ENCODE data around the gene PPBP.
"Not testable (repeated sequence)": the region's sequence is repeated elsewhere in the genome, so short reads cannot be mapped to it uniquely, and the experiment has no call there.

PPBP gene

DNA sequence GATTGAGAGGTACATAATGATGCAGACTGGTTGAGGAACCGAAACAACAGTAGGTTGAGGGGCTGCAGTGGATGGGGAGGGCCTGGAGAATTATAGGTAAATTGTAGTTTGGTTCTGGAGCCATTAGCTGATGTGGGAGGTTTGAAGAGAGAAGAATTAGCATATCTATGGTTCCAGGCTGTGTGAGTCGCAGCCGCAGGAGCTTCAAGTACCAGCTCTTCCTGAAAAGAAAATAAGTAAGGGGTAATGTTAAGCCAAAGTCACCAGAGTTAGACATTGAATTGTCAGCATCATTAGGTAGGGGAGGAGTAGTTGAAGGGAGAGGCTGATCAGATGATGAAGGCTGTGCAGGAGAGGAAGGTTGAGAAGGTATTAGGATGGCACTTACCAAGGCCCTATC lies 35.6 kb downstream of the PPBP start:
- TF ChIP-seq, protein P1, sequence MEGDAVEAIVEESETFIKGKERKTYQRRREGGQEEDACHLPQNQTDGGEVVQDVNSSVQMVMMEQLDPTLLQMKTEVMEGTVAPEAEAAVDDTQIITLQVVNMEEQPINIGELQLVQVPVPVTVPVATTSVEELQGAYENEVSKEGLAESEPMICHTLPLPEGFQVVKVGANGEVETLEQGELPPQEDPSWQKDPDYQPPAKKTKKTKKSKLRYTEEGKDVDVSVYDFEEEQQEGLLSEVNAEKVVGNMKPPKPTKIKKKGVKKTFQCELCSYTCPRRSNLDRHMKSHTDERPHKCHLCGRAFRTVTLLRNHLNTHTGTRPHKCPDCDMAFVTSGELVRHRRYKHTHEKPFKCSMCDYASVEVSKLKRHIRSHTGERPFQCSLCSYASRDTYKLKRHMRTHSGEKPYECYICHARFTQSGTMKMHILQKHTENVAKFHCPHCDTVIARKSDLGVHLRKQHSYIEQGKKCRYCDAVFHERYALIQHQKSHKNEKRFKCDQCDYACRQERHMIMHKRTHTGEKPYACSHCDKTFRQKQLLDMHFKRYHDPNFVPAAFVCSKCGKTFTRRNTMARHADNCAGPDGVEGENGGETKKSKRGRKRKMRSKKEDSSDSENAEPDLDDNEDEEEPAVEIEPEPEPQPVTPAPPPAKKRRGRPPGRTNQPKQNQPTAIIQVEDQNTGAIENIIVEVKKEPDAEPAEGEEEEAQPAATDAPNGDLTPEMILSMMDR (IDR thresholded peaks at IDR 0.05; ENCODE audit: low read depth, low read length, missing control alignments) = no peak
- no peak overlapping the region for H3K4me3 ChIP-seq (ENCODE audit: low read depth, low read length)
- DNase-seq (ENCODE audit: low read depth) = no peak

DNA sequence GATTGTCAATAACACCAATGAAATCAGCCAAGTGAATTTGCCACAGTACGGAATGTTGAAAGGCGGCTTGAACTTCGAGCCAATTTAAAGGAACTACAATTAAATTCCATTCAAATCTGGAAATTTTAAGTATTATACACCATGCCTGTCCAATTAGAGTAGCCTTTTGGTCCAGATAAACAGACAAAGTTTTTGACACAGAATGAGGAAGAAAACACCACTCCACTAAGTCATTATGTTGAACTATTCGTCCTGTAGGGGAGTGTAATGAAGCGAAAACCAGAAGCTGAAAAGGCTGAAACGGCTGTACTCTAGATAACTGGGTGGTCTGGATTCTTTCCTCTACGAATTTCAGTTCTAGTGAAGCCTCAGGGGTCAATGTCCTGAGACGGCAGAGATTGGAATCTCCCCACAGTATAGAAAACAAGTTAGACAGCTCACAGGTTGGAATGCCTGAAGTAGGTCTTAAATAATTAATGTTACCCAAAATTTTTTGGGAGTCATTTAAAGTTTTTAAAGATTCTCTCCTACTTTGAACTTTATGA lies 37.5 kb downstream of the PPBP start:
- not testable (repeated sequence) for DNase-seq (ENCODE audit: low read depth); H3K4me3 ChIP-seq (ENCODE audit: low read depth, low read length)

DNA sequence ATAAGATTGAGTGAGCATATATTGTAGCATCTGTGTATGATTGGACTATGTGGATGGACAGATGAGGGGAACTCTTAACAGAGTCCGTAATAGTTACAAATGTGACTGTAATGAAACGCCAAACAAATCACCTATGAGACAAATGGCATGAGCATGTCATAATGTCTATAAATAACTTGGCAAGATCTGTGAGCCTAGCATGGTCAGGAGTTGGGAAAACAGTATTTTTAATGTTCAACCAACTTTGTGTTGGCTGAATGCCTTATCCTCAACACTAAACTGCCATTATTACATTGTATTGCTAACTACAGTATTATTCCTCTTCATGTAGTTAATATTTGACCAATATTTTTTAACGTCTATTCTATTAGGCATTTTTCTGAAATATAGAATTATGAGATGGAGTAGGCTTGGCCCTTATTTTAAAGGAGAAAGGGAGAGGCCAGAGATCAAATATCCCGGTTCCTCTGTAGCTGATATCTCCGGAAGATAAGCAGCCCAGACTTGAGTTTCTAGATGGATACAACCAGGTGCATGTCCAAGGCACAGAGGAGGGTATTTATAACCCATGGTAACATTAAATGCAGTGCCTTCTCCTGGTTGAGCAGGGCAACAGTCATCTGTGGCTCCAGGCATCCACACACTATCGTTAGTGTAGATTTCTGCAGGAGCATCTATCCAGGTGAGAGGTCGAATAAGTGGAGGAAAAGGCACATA lies 38.8 kb downstream of the PPBP start:
- TF ChIP-seq, protein P1 (IDR thresholded peaks at IDR 0.05; ENCODE audit: low read depth, low read length, missing control alignments) = no peak
- no peak overlapping the region for H3K4me3 ChIP-seq (ENCODE audit: low read depth, low read length)
- DNase-seq (ENCODE audit: low read depth) = no peak

DNA sequence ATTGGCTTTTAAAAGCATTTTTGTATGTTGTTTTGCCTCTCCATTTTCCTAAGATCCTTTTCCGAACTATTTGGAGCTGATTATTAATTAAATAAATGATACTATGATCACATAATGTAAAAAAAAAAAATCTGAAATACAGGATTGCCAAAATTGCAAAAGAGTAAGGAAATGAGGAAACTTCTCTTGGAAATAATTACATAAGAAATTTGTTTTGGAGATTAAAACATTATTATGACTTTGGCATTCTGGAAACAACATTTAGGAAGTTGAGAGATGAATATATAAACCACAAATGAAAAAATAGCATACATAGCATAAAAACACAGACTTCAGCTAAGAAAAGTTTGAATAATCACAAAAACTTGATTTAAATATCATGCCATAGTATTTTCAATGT lies 39.7 kb downstream of the PPBP start:
- no peak overlapping the region for H3K4me3 ChIP-seq (ENCODE audit: low read depth, low read length)
- no peak for DNase-seq (ENCODE audit: low read depth)
- TF ChIP-seq, protein P1 (IDR thresholded peaks at IDR 0.05; ENCODE audit: low read depth, low read length, missing control alignments) = no peak

DNA sequence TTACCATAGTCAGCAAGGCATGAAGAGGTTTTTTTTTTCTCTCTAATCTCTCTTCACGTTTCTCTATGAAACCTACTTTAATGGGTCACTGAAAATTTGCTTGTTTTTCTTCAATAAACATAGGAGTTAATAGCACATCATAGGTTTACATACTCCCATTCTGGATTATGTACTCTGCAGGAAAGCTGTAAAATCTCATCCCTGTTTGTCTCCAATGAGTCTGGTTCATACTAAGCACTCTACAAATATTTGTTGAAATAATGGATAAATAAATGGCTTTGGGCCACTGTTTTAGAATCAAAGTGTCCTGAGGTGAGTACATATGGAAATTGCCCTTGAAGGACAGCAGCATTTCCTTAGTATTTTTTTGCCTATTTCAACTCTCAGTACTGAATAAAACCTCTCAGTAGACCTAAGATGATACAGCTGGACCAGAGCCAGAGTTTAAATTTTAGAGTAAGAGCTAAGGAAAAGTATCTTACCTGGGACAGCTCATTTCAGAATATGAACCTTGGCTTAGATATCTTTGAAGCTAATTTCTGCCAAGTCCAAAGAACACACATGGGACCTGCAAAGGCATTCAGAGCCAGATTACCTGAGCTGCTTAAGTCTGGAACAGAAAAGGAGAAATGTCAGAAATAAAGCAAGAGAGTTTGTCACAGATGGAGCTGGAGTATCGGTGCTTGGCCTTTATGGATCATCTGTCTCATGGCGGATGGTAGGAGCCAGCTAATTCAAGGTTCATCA lies 40.6 kb downstream of the PPBP start:
- no peak for DNase-seq (ENCODE audit: low read depth)
- H3K4me3 ChIP-seq (ENCODE audit: low read depth, low read length) = no peak overlapping the region
- TF ChIP-seq, protein P1 (IDR thresholded peaks at IDR 0.05; ENCODE audit: low read depth, low read length, missing control alignments) = no peak

DNA sequence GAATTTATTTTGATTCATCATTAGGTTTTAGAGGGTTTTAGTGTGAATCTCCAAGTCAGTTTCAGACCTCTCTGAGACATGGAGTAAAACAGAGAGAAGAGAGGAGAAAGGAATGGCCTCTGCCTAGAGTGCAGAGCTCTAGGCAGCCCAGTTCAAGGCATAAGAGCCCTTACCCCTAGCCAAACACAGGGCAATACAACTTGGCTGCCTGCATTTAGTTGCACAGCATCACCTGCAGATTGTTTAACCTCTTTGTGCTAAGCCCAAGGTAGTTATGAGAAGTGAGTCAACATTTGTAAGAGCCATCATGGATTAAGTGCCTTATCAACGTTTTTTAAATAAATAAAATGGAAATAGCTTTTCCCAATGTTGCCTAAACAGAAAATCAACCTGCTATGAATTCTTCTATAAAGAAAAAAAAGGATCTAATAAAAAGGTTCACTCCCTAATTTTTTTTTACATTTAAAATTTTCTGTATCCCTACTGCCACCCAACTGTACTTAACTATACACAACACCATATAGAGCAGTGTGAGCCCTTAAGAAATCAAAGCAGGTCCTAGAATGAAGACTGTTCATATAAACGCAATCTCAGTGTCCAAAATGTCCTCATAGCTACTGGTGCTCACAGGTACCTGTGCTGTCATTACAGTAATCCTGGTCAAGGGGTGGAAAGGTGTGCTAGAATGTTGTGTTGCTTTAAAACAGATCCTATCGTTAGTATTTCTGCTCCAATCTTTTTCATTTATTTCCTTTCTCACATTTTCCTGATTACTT lies 42.1 kb downstream of the PPBP start:
- no peak for DNase-seq (ENCODE audit: low read depth)
- H3K4me3 ChIP-seq (ENCODE audit: low read depth, low read length) = no peak overlapping the region
- TF ChIP-seq, protein P1 (IDR thresholded peaks at IDR 0.05; ENCODE audit: low read depth, low read length, missing control alignments) = no peak

DNA sequence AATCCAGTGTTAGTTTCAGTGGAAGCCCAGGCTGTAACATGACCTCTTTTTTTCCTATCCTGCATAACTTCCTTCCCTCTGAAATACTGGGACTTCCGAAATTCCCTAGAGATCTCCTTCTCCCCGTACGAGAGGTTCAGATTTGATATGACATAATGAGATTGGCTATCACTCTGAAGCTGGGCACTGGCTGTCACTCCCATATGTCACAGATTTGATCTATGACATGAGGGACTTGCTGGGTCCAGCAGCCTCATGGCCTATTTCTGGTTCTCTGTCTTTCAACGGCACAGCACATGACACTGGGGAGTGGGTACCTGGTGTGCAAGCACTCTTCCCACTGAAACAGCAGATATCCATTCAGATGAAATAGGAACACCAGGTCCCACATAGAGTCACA lies 42.9 kb downstream of the PPBP start:
- TF ChIP-seq, protein P1 (IDR thresholded peaks at IDR 0.05; ENCODE audit: low read depth, low read length, missing control alignments) = no peak
- H3K4me3 ChIP-seq (ENCODE audit: low read depth, low read length) = no peak overlapping the region
- no peak for DNase-seq (ENCODE audit: low read depth)
